Activated gamma-delta T cell treated with anti-CD3 and anti-CD28 coated beads, Interleukin-2, amount 50 U/mL, for 16 hours (primary cell): ENCODE data around the gene MSX1.

Experiments used
- DNase-seq: peaks from one replicate; pipeline ENCODE4 v3.0.0-alpha.2; 2020; ENCODE audit warnings: low read depth

MSX1 gene

GRCh38 chr4:4913147-4913561, 53.7 kb downstream of the MSX1 start:
- no peak for DNase-seq
